Uterus (tissue), 4 donors: ENCODE data around the gene FFAR4. TPM values are rescaled to one million over a fixed set of nuclear protein-coding genes. Genes with fewer than 3 reads are reported as not detected.
"Not testable (repeated sequence)": the region's sequence is repeated elsewhere in the genome, so short reads cannot be mapped to it uniquely, and the experiment has no call there.

Experiments
- DNase-seq, 2 donors: peaks; one replicate each; pipeline ENCODE4 v3.0.0-alpha.2; 2019 to 2020
- H3K27ac ChIP-seq, 2 donors: fragments of 200-600 bp; sonication (generic); 1 replicate in 1 of 2; 2 replicates in 1 of 2; pipeline ENCODE4 v1.5.1; 2016 to 2018
- H3K27me3 ChIP-seq, 2 donors: fragments of 200-600 bp; sonication (generic); one replicate each; pipeline ENCODE4 v1.5.1; 2018 to 2019; ENCODE audit warnings: control low read depth in 1 of 2
- H3K36me3 ChIP-seq, 2 donors: fragments of 200-600 bp; sonication (generic); one replicate each; pipeline ENCODE4 v1.5.1; 2019; ENCODE audit warnings: control low read depth in 1 of 2
- H3K4me1 ChIP-seq, 2 donors: fragments of 200-600 bp; sonication (generic); one replicate each; pipeline ENCODE4 v1.5.1; 2018 to 2019; ENCODE audit warnings: control low read depth in 1 of 2
- H3K4me3 ChIP-seq, 2 donors: fragments of 200-600 bp; sonication (generic); 1 replicate in 1 of 2; 2 replicates in 1 of 2; pipeline ENCODE4 v1.5.1; 2018 to 2019; ENCODE audit warnings: mild to moderate bottlenecking in 1 of 2
- H3K9me3 ChIP-seq, 2 donors: fragments of 200-600 bp; sonication (generic); one replicate each; pipeline ENCODE4 v1.5.1; 2019; ENCODE audit warnings: control low read depth in 1 of 2
- POLR2A ChIP-seq, 2 donors: fragments of 450-650 bp; IDR thresholded peaks; one replicate each; pipeline ENCODE4 v1.6.1; 2016; ENCODE audit warnings: antibody characterized with exemption in 2 of 2, mild to moderate bottlenecking in 1 of 2, moderate library complexity in 1 of 2
- intact Hi-C: fragments of 100-400 bp; cut with DNase I; formaldehyde crosslinking; loops from one replicate; pipeline ENCODE4 v1.15.1; 2023; ENCODE audit warnings: low total_unique reads
- total RNA-seq, 4 donors: library from RNA; depleted of rRNA in 3 of 4; stranded (reverse); fragments of >200 nt in 3 of 4; gene quantifications; one replicate each; pipeline versions ENCODE4 v1.1.0 to v1.2.4, GENCODE V29; 2014 to 2023
- TF ChIP-seq, protein P1 (sequence below), 4 experiments: fragments of 200-600 bp in 2 of 4; fragments of 450-650 bp in 2 of 4; sonication (generic) in 2 of 4; IDR thresholded peaks; one replicate each; pipeline ENCODE4 v1.5.1; 2016 to 2019; ENCODE audit warnings: antibody characterized with exemption in 4 of 4, mild to moderate bottlenecking in 2 of 4, moderate library complexity in 1 of 4
- donor health status: DM: yes; HTN: yes; CAD: no.

FFAR4 gene
- not detected for total RNA-seq

GRCh38 chr10:93566435-93567276, at the start of gene FFAR4:
Gene FFAR4 (plus strand): TSS chr10:93566665. CDS start chr10:93566721, 56 bp downstream.
- Histone ChIP-seq H3K27me3 (peaks cover 0 to 14% of the 10 kb centered on the region in 2 donors), H3K4me3 (no peak within 1 kb of the TSS)
- TF ChIP-seq, protein P1, sequence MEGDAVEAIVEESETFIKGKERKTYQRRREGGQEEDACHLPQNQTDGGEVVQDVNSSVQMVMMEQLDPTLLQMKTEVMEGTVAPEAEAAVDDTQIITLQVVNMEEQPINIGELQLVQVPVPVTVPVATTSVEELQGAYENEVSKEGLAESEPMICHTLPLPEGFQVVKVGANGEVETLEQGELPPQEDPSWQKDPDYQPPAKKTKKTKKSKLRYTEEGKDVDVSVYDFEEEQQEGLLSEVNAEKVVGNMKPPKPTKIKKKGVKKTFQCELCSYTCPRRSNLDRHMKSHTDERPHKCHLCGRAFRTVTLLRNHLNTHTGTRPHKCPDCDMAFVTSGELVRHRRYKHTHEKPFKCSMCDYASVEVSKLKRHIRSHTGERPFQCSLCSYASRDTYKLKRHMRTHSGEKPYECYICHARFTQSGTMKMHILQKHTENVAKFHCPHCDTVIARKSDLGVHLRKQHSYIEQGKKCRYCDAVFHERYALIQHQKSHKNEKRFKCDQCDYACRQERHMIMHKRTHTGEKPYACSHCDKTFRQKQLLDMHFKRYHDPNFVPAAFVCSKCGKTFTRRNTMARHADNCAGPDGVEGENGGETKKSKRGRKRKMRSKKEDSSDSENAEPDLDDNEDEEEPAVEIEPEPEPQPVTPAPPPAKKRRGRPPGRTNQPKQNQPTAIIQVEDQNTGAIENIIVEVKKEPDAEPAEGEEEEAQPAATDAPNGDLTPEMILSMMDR (IDR thresholded peaks at IDR 0.05): no peak
- no peak for TF ChIP-seq POLR2A (IDR thresholded peaks at IDR 0.05)

DNA sequence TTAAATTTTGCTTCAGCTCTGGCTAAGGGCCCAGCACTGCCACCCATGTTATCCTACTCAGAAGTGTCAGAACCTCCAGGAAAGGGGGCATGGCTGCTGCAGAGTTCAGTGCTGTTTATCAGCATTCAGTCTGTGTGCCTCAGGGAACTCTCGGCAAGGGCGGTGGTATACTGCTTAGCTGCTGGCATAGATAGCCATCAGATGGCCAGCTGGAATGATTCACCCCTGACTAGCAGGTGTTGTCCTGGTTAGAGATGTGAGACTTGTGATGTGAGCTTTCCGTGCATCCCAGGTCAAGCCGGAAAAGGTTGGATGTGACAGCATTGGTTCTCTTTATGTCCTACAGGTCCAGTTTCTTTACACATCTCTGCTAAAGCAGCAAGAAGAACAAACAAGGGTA, 47.9 kb upstream of the FFAR4 start:
- no peak overlapping the region for H3K27ac ChIP-seq

More at GRCh38 chr10:93566435-93567276, at the start of gene FFAR4:
- no peaks in the 10 kb centered on the region for H3K9me3 ChIP-seq
- no peaks in the 10 kb centered on the region for H3K4me1 ChIP-seq
- intact Hi-C loops: no loop called here
- H3K27ac ChIP-seq: no peak within 1 kb of the TSS
- DNase-seq: no peak
- H3K36me3 ChIP-seq: no peaks in the 10 kb centered on the region

DNA sequence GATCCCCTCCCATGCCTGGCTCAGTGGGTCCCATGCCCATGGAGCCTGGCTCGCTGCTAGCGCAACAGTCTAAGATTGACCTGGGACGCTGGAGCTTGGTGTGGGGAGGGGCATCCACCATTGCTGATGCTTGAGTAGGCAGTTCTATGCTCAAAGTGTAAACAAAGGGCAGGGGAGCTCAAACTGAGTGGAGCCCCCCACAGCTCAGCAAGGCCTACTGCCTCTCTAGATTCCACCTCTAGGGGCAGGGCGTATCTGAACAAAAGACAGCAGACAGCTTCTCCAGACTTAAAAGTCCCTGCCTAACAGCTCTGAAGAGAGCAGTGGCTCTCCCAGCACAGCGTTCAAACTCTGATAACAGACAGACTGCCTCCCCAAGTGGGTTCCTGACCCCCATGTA, 31.2 kb upstream of the FFAR4 start:
- no peaks in the 10 kb centered on the region for H3K27me3 ChIP-seq
- no peaks in the 10 kb centered on the region for H3K9me3 ChIP-seq
- no peak for DNase-seq
- no peak overlapping the region for H3K4me3 ChIP-seq
- H3K4me1 ChIP-seq: no peaks in the 10 kb centered on the region
- H3K36me3 ChIP-seq: no peaks in the 10 kb centered on the region
- H3K27ac ChIP-seq: no peak overlapping the region
- TF ChIP-seq, protein P1 (IDR thresholded peaks at IDR 0.05): no peak
- TF ChIP-seq POLR2A (IDR thresholded peaks at IDR 0.05): no peak
- intact Hi-C loops: no loop called here

More for the DNA sequence above, 47.9 kb upstream of the FFAR4 start:
- Histone ChIP-seq H3K9me3 (no peaks in the 10 kb centered on the region), H3K4me1 (no peaks in the 10 kb centered on the region), H3K4me3 (no peak overlapping the region), H3K36me3 (no peaks in the 10 kb centered on the region), H3K27me3 (no peaks in the 10 kb centered on the region)
- DNase-seq: no peak
- TF ChIP-seq POLR2A (IDR thresholded peaks at IDR 0.05): no peak
- TF ChIP-seq, protein P1 (IDR thresholded peaks at IDR 0.05): no peak
- intact Hi-C loops: no loop called here

DNA sequence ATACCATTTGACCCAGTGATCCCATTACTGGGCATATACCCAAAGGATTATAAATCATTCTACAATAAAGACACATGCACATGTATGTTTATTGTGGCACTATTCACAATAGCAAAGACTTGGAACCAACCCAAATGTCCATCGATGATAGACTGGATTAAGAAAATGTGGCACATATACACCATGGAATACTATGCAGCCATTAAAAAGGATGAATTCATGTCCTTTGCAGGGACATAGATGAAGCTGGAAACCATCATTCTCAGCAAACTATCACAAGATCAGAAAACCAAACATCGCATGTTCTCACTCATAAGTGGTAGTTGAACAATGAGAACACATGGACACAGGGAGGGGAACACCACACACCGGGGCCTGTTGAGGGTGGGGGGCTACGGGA, 25.6 kb upstream of the FFAR4 start:
- H3K4me3 ChIP-seq, H3K27ac ChIP-seq, H3K4me1 ChIP-seq, H3K36me3 ChIP-seq, intact Hi-C loops, H3K9me3 ChIP-seq, H3K27me3 ChIP-seq, DNase-seq: not testable (repeated sequence)

DNA sequence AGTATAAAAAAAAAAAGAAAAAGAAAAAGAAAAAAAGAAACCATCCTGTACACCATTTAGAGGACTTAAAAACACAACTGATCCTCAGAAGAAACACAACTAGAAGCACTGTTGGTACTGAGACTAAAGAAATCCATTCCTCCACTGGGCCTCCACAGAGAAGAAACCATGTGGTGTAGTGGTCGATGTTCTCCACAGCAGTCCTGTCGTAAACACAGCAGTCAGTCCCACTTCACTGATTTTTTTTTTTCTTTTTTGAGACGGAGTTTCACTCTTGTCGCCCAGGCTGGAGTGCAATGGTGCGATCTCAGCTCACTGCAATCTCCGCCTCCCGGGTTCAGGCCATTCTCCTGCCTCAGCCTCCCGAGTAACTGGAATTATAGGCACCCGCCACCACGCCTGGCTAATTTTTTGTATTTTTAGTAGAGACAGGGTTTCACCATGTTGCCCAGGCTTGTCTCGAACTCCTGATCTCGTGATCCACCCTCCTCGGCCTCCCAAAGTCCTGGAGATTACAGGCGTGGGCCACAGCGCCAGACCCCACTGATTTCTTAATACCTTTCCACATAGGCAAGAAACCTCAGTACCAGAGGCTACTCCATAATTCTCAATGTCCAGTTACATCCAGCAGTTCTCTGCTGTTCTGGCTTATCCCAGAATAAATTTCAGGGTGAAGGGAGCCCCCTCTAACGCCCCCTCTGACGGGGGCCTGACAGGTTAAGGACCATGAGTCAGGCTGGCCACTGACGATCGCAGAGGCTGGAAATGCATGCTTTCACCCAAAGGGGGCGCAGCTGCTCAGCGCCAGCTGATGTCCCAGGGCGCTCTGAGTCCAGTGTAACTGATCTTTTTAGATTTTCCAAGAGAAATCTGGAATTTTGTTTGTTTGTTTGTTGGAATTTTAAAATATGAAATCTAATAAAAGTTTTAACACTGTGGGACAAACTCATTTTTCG, 24.8 kb upstream of the FFAR4 start:
- Histone ChIP-seq H3K27me3 (no peaks in the 10 kb centered on the region), H3K9me3 (no peaks in the 10 kb centered on the region), H3K4me1 (no peaks in the 10 kb centered on the region), H3K4me3 (no peak overlapping the region), H3K36me3 (no peaks in the 10 kb centered on the region), H3K27ac (no peak overlapping the region)
- TF ChIP-seq POLR2A (IDR thresholded peaks at IDR 0.05): no peak
- TF ChIP-seq, protein P1 (IDR thresholded peaks at IDR 0.05): peak; percentile 28 to 58 (median 48)
- peak in 1 of 2 donors; percentile 23 for DNase-seq
- intact Hi-C loops: no loop called here
